ENCODE measurements around the gene PANK4.

The PANK4 gene

DNA sequence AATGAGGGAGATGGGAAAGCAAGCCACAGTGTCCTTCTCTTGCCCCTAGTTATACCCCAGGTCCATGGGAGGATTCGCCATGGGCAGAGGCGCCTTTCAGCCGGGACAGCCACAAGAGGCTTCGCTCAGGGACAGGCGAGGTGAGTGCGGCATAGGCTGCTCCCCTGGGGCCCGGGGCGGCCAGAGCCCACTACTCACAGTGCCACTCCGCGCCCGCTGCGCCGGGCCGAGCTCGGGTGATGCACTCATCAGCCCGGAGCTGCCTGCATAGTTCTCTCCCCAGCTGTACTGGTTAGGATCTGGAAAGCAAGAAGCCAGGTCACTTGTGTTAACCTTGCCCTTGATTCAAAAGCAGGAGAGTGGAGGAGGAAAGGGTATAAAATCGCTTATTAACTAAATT is 8.4 kb downstream of the PANK4 start:
- DNase-seq (ENCODE audit: low read depth) = no peak
- no peak overlapping the region for H3K4me3 ChIP-seq (ENCODE audit: low read depth, low read length)
- TF ChIP-seq, protein P1, sequence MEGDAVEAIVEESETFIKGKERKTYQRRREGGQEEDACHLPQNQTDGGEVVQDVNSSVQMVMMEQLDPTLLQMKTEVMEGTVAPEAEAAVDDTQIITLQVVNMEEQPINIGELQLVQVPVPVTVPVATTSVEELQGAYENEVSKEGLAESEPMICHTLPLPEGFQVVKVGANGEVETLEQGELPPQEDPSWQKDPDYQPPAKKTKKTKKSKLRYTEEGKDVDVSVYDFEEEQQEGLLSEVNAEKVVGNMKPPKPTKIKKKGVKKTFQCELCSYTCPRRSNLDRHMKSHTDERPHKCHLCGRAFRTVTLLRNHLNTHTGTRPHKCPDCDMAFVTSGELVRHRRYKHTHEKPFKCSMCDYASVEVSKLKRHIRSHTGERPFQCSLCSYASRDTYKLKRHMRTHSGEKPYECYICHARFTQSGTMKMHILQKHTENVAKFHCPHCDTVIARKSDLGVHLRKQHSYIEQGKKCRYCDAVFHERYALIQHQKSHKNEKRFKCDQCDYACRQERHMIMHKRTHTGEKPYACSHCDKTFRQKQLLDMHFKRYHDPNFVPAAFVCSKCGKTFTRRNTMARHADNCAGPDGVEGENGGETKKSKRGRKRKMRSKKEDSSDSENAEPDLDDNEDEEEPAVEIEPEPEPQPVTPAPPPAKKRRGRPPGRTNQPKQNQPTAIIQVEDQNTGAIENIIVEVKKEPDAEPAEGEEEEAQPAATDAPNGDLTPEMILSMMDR (IDR thresholded peaks at IDR 0.05; ENCODE audit: low read depth, low read length, missing control alignments) = no peak
- in situ Hi-C loops (cut with HindIII; ENCODE audit: low sequenced_read_pairs) = loop anchor here (10.0 kb wide), 1 partner anchor 93 kb away; no protein-coding TSS in a partner anchor

DNA sequence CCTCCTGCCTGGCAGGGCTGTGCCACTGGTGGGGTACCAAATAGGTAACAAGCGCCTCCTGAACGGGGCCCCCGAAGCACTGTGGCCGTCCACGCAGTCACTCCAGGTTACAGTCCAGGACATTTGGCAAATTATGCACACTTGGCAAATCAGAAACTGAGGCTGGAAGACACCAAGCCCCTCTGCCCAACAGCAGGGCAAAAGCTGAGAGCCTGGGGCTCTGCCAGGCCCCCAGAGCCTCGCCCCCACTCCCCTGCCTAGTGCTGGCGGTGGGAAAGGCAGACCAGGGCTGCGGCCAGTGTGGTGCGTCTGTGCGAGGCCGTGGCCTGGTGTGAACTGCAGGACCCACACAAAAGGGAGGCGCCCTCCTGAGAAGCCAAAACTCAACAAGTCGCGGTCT is 9.4 kb downstream of the PANK4 start:
- in situ Hi-C loops (cut with HindIII; ENCODE audit: low sequenced_read_pairs) = loop anchor here (10.0 kb wide), 1 partner anchor 92 kb away; no protein-coding TSS in a partner anchor
- no peak for DNase-seq (ENCODE audit: low read depth)
- H3K4me3 ChIP-seq (ENCODE audit: low read depth, low read length) = no peak overlapping the region
- TF ChIP-seq, protein P1 (IDR thresholded peaks at IDR 0.05; ENCODE audit: low read depth, low read length, missing control alignments) = no peak

DNA sequence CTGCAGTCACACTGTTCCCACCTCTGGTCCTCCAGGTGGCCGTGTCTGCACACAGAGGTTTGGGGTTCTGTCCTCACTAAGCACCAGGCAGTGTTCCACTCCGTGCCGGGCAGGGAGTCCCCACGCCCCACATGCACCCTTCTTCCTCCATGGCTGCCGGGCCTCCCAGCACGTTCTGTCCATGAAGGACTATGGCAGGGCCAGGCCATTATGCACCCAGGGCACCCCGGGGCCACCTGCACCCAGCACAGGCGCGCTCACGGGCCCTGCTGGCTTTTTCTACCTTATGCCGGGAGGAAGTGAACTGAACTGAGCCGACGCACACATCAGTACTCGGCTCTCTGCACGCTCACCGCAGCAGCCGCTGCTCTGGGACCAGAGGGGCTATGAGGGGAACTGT is 10.3 kb downstream of the PANK4 start:
- no peak overlapping the region for H3K4me3 ChIP-seq (ENCODE audit: low read depth, low read length)
- TF ChIP-seq, protein P1 (IDR thresholded peaks at IDR 0.05; ENCODE audit: low read depth, low read length, missing control alignments) = no peak
- in situ Hi-C loops (cut with HindIII; ENCODE audit: low sequenced_read_pairs) = loop anchor here (10.0 kb wide), 1 partner anchor 91 kb away; no protein-coding TSS in a partner anchor
- no peak for DNase-seq (ENCODE audit: low read depth)

DNA sequence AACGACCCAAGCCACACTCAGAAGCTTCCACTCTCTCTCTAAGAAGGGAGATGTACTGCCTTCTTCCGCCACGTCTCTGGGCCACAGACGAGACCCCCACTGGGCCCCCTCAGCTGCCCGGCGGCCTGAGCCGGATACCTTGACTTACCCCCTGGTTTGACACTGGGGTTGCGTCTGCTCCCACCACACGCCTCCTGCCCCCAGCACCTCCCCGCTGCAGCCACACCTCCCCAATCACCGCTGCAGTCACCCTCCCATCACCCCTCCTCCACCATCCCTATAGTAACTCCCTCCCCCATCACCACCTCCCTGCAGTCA is 10.7 kb downstream of the PANK4 start:
- no peak overlapping the region for H3K4me3 ChIP-seq (ENCODE audit: low read depth, low read length)
- in situ Hi-C loops (cut with HindIII; ENCODE audit: low sequenced_read_pairs) = loop anchor here (10.0 kb wide), 1 partner anchor 91 kb away; no protein-coding TSS in a partner anchor
- TF ChIP-seq, protein P1 (IDR thresholded peaks at IDR 0.05; ENCODE audit: low read depth, low read length, missing control alignments) = no peak
- DNase-seq (ENCODE audit: low read depth) = no peak

DNA sequence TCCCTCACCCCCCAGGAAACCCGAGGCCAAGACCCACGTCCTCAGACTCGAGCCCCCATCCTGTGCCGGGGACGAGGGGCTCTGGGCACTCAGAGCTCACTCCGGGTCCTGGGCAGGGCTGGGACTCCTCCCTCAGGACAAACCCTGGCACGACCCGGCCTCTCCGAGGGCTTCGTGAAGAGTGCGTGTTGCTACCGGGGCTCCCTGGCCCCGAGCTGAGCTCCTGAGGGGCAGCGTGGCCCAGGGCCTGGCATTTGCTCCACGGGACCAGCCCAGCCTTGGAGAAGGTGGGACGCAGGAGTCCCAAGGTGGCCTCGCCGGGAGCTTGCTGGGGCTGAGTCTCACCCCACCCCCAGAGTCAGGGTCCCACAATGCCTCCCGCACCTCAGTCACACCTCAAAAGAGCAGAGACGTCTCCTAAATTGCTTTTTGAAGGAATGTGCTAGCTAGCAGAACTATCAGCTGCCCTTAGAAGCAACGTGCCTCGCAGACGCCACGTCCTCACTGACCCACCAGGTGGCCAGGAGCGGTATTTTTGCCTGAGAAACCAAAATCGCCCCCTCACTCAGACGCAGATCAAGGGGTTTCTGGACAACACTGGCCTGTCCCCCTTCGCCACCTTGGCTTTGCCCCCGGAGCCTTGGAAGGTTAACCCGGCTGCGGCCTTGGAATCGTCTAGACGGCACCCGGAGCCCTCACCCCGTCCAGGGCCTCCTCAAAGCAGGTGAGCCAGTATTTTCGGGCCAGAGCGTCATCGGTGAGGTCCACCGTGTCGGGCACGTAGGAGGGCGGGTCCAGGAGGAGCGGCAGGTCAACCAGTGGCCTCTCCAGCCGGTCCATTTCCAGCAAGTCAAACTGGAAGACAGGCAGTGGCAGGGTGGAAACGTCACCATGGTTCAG is 11.3 kb downstream of the PANK4 start:
- no peak for DNase-seq (ENCODE audit: low read depth)
- TF ChIP-seq, protein P1 (IDR thresholded peaks at IDR 0.05; ENCODE audit: low read depth, low read length, missing control alignments) = peak; percentile 20
- in situ Hi-C loops (cut with HindIII; ENCODE audit: low sequenced_read_pairs) = loop anchor here (10.0 kb wide), 1 partner anchor 90 kb away; no protein-coding TSS in a partner anchor
- no peak overlapping the region for H3K4me3 ChIP-seq (ENCODE audit: low read depth, low read length)

DNA sequence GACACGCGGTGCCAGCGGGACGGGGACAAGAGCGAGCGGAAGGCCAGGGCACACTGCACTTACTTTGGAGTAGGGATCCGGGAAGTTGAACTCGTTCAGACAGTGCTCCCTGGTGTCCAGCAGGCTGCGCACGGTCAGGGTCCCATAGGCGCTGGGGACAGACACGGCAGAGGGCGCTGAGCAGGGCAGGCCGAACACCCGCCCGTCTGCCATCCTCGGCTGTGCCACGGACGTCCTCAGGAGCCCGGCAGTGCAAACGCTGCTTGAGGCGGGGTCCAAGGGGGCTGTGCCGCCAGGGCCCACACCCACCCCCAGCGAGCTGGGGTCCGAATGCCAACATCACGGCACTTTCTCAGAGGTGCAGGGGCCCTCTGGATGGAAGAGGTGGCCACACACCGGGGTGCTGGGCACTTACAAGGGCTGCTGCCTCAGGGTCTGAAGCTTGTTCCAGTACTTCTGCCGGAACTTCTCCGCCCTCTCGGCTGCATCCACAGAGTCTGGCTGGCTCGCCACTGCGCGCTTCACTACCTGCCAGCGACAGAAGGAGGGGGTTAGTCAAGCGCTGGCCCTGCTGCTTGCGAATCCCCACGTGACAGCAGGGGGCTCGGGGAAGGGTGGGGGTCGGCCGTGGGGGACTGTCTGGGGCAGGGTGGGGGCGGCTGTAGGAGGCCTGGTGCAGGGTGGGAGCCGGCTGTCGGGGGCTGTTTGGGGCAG is 12.3 kb downstream of the PANK4 start:
- TF ChIP-seq, protein P1 (IDR thresholded peaks at IDR 0.05; ENCODE audit: low read depth, low read length, missing control alignments) = no peak
- H3K4me3 ChIP-seq (ENCODE audit: low read depth, low read length) = no peak overlapping the region
- no peak for DNase-seq (ENCODE audit: low read depth)
- in situ Hi-C loops (cut with HindIII; ENCODE audit: low sequenced_read_pairs) = loop anchor here (10.0 kb wide), 1 partner anchor 89 kb away; no protein-coding TSS in a partner anchor
